ENCODE data around the gene MS4A2.

DNA sequence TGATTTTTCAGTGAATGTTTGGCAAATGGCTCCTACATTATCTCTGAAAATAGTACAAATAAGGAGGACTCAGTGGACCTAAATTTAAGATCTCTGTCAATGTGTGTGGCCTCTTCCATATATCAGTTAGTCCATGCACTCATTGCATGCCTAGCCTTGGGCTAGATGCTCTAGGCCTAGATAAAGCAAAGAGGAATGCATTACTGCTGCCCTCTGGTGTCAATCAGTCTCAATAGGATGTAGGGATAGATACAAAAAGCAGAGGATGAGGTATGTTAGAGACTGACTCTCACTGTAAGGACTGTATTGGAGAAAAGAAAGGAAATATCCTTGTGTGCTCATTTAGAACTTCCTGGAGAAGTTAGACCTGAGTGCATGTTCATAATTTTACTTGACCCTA, 42.0 kb downstream of the MS4A2 start:
- TF ChIP-seq EP300 (IDR thresholded peaks at IDR 0.05) (no peak), POLR2A (IDR thresholded peaks at IDR 0.05) (no peak)
- TF ChIP-seq, protein P1, sequence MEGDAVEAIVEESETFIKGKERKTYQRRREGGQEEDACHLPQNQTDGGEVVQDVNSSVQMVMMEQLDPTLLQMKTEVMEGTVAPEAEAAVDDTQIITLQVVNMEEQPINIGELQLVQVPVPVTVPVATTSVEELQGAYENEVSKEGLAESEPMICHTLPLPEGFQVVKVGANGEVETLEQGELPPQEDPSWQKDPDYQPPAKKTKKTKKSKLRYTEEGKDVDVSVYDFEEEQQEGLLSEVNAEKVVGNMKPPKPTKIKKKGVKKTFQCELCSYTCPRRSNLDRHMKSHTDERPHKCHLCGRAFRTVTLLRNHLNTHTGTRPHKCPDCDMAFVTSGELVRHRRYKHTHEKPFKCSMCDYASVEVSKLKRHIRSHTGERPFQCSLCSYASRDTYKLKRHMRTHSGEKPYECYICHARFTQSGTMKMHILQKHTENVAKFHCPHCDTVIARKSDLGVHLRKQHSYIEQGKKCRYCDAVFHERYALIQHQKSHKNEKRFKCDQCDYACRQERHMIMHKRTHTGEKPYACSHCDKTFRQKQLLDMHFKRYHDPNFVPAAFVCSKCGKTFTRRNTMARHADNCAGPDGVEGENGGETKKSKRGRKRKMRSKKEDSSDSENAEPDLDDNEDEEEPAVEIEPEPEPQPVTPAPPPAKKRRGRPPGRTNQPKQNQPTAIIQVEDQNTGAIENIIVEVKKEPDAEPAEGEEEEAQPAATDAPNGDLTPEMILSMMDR (IDR thresholded peaks at IDR 0.05): no peak
